ENCODE results near the gene CDC14B.
"Not testable (repeated sequence)": the region's sequence is repeated elsewhere in the genome, so short reads cannot be mapped to it uniquely, and the experiment has no call there.

The CDC14B gene

DNA sequence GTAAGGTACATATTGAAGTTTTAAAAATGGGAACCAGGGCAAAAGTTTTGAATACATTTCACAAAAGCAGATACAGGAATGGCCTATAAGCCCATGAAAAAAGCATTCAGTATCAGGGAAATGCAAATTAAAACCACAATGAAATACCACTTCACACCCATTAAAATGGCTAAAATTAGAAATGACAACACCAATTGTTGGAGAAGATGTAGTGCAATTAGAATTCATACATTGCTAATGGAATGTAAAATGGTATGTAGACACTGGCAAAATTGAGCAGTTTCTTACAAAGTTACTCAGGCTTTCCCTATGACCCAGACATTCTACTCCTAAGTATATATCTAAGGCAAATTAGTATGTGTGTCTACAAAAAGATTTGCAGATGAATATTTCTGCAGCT lies 34.2 kb downstream of the CDC14B start:
- DNase-seq (ENCODE audit: low read depth) = no peak

DNA sequence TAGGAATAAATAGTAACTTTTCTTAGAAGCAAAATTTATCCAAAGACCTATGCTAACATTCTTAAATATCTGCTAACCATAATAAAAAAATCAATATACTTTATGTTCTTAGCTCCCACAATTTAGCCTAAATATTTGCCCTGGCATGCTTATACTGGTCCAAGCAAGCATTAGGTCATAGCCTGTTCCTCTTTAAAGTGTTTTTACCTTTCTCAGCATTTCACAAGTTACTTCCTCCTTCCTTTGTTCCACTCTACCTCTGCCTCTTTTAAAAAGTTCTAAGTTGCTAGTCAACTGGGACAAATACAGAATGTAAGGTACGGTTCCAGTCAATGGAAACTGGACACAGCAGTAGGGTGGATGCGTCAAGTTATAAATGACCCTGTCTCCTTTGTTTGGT lies 37.4 kb downstream of the CDC14B start:
- DNase-seq (ENCODE audit: low read depth) = not testable (repeated sequence)

- no peak for DNase-seq (ENCODE audit: low read depth)
These were observed 37.9 kb downstream of the CDC14B start for GRCh38 chr9:96581786-96582185.

DNA sequence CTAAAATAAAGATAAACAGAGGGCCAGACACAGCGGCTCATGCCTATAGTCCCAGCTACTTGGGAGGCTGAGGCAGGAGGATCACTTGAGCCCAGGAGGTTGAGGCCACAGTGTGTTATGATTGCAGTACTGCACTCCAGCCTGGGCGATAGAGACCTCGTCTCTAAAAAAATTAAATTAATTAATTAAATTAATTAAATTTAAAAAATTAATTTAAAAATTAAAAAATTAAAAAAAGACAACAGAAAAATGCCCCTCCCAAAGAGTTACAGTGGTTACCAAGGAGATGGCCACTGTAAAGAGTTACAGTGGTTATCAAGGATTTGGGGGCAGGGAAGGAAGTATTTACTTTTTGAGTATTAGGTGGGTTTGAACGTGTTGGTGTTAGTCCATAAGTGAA lies 38.3 kb downstream of the CDC14B start:
- no peak for DNase-seq (ENCODE audit: low read depth)

GRCh38 chr9:96574931-96575351 lies 44.7 kb downstream of the CDC14B start:
- no peak for DNase-seq (ENCODE audit: low read depth)

DNA sequence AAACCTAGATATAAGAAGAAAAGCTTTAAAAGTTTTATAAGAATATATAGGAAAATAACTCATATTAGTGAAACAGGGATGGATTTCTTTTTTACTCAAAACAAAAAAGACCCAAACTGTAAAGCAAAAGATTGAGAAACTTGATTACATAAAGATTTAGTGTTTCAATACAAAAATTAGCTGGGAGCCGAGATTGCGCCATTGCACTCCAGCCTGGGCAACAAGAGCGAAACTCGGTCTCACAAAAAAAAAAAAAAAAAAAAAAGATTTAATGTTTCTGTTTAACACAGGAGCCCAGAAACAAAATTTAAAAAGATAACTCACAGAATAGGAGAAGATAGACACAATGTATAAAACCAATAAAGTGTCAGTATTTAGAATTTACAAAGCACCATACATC lies 45.2 kb downstream of the CDC14B start:
- no peak for DNase-seq (ENCODE audit: low read depth)

DNA sequence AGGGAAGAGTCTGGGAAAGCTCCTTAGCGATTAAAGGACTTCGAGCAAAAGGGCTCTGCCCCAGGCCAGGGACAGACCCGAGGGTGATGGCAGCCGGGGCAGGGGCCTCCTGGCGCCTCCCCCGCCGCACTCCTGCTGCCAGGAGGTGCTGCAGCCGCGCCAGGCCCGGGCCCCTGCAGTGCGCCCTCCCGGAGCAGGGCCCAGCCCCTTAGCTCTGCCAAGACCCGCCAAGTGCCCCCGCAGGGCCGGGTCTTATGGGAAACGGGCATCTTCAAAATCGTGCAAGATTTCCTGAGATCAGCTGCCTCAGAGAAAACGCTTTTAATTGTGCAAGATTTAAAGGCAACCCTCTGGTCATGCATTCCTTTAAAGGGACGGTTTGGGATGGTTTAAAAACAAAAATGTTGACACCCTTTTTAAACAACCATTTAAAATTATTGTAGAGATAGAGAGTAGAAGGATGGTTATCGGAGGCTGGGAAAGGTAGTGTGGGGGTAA lies 52.4 kb downstream of the CDC14B start:
- DNase-seq (ENCODE audit: low read depth) = no peak

- peak; percentile 59 for DNase-seq (ENCODE audit: low read depth)
These were observed 53.0 kb downstream of the CDC14B start for GRCh38 chr9:96566498-96567202.

- no peak for DNase-seq (ENCODE audit: low read depth)
These were observed 53.8 kb downstream of the CDC14B start for GRCh38 chr9:96565671-96566497.

- no peak for DNase-seq (ENCODE audit: low read depth)
These were observed 55.4 kb downstream of the CDC14B start for GRCh38 chr9:96564217-96564616.

DNA sequence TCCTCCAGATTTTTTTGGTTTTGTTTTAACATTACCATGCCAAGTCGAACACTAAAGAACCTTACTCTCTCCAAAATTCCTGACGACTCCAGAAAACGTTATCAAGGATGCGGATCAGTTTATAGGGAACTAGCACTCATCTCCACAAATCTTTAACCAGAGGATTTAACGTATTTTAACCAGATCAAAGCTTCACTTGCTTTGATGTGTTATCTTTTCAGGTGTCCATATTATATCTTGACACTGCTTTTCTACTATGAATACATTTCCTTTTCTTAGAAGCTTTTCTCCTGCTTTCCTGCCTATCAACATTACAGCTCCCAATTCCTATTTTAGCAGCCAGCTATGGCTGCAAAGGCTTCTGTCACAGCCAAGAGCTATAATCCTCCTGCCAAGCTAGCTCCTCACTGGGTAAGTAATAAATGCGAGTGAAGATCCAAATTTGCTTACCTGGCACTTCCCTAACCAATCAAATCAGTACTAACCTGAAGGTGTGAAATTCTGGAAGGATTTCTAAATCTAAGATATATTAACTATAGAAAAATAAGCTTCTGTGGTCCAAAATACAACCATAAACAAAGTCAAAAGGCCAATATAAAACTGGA lies 60.2 kb downstream of the CDC14B start:
- DNase-seq (ENCODE audit: low read depth) = no peak

DNA sequence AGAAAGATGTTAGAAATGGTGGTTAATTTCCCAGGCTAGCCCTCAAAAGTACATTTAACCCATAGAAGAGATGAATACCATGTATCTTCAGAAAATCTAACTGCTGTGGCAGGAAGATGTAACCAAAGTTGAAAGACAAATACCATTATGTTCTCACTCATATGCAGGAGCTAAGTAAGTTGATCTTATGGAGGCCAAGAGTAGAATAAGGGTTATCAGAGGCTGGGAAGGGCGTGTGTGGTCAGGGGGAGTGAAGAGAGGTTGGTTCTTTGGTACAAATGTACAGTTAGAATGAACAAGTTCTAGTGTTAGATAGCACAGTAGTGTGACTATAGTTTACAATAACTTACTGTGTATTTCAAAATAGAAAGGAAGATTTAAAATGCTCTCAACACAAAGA lies 61.7 kb downstream of the CDC14B start:
- DNase-seq (ENCODE audit: low read depth) = no peak

DNA sequence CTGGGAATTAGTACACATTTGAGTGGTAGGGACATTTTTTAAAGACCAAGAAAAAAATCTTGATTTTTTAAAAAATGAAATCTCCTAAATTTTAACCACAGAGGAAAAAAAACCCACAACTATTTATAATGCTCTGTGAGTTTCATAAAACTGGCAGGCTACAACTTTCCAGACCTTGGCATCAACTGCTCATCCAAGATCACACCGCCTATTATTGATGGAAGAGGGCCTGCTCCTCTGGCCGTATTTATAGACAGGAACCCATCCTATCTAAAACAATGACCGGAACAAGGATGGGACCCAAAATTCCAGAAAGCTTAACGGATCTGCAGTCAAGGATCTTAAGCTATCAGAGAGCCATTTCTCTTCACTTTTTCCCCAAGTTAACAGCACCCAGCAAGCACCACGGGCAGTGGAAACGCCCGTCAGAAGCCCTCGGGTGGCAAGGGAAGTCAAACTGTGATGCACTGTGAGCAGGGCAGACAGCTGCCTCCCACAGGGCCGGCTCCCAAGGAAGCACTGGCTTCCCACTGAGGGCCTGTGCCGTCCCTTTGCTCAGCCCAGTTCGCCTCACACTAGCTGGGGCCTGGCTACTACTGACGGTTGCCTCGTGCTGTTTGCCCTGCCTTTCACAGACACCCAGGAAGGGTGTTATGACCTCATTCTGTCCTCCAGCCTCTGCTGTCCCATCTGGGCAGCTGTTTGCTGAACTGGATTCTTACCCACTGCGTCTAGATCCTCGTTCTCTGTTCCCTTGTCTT lies 62.8 kb downstream of the CDC14B start:
- DNase-seq (ENCODE audit: low read depth) = no peak

GRCh38 chr9:96555567-96556386 lies 63.9 kb downstream of the CDC14B start:
- no peak for DNase-seq (ENCODE audit: low read depth)

- no peak for DNase-seq (ENCODE audit: low read depth)
These were observed 64.7 kb downstream of the CDC14B start for GRCh38 chr9:96554801-96555566.

DNA sequence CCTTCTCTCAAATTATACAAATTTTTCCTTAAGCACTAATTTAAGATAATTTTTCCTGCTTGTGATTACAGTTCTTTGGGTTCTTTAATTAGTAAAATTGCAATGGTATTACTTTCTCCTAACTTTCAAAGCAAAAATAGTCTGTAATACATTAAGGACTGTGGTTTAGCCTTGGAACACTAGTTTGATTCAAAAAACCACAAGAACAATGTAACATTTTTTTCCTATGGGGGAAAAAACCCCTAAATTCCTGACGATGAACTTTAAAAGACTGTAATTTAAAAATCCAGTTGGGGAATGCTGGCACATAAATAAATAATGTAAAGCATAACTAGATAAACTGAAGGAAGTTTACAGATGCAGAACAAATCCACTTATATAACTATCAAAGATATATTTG lies 65.3 kb downstream of the CDC14B start:
- DNase-seq (ENCODE audit: low read depth) = no peak

GRCh38 chr9:96553070-96553469 lies 66.6 kb downstream of the CDC14B start:
- DNase-seq (ENCODE audit: low read depth) = no peak

- no peak for DNase-seq (ENCODE audit: low read depth)
These were observed 68.2 kb downstream of the CDC14B start for GRCh38 chr9:96551403-96551802.

DNA sequence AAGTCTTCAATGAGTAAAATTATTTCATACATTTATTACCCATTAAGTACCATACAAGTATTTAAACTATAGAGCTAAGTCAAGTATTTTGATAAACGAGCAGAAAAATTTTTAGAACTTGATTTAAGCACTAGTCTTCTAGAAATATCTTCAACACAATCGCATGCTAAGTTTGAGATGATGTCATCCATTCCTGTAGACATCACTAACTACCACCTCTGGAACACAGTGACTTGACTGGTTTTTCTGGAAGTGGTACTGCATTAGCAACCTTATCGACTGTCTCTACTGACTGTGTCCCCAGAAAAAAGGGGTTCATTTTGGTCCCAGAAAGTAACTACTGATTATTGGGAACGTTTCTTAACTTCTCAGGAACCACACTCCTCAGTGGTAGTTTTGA lies 69.0 kb downstream of the CDC14B start:
- no peak for DNase-seq (ENCODE audit: low read depth)

DNA sequence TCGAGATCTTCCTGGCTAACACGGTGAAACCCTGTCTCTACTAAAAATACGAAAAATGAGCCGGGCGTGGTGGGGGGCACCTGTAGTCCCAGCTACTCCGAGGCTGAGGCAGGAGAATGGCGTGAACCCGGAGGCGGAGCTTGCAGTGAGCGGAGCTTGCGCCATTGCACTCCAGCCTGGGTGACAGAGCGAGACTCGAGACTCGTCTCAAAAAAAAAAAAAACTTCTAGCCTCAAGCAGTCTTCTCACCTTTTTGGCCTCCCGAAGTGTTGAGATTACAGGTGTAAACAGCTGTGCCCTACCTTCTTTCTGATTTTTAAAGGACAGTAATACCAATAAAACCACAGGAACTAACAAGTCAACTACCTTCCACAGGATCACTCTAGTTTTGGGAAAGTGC lies 76.5 kb downstream of the CDC14B start:
- not testable (repeated sequence) for DNase-seq (ENCODE audit: low read depth)

DNA sequence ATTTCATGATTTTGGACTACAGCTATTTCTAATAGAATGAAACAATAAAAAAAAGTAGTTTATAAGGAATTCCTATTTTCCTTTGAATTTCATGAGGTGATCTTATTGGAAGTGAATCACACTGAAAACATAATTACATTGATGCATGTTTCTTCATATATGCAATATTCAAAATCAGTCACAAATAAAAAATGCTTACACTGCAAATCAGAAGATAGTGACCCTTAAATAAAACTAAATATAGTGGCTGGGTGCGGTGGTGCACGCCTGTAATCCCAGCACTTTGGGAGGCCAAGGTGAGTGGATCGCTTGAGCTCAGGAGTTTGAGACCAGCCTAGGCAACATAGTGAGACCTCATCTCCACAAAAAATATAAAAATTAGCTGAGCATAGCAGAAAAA lies 79.5 kb downstream of the CDC14B start:
- no peak for DNase-seq (ENCODE audit: low read depth)
